Suprapubic skin (tissue), 4 donors: ENCODE results near the gene NHLH1.

ENCODE experiments used
- EP300 ChIP-seq: sonication (generic); formaldehyde crosslinking; IDR thresholded peaks from one replicate; pipeline ENCODE4 v1.6.1; 2017; ENCODE audit warnings: antibody characterized with exemption
- POLR2A ChIP-seq, 2 donors: fragments of 450-650 bp; IDR thresholded peaks; one replicate each; pipeline ENCODE4 v1.6.1; 2017; ENCODE audit warnings: antibody characterized with exemption in 2 of 2, mild to moderate bottlenecking in 2 of 2, moderate library complexity in 2 of 2
- POLR2AphosphoS5 ChIP-seq, 3 donors: sonication (generic); formaldehyde crosslinking; IDR thresholded peaks; one replicate each; pipeline ENCODE4 v1.6.1; 2017; ENCODE audit warnings: antibody characterized with exemption in 3 of 3
- TF ChIP-seq, protein P1 (sequence below), 2 donors: fragments of 200-600 bp in 1 of 2; fragments of 450-650 bp in 1 of 2; sonication (generic) in 1 of 2; IDR thresholded peaks; one replicate each; pipeline ENCODE4 v1.5.1; 2016 to 2019; ENCODE audit warnings: antibody characterized with exemption in 2 of 2, mild to moderate bottlenecking in 1 of 2, moderate library complexity in 1 of 2

DNA sequence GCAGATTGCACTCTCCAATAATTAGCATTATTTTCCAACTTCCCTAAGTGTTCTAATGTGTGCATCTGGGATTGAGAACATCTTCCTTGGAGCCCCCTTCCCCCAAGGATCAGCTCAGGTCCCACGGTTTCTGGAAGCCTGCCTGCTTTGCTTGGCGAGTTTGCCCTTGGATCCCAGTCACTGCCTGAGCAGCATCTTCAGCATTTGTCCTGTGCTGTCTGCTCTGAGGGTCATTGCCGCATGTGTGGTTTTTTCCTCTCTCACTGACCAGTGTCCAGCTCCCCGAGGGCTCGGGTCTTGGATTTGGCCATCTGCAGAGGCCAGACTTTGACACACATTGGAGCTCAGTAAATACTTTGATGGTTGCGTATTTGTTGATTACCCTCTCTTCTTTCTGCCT, 51.6 kb downstream of the NHLH1 start:
- TF ChIP-seq, protein P1, sequence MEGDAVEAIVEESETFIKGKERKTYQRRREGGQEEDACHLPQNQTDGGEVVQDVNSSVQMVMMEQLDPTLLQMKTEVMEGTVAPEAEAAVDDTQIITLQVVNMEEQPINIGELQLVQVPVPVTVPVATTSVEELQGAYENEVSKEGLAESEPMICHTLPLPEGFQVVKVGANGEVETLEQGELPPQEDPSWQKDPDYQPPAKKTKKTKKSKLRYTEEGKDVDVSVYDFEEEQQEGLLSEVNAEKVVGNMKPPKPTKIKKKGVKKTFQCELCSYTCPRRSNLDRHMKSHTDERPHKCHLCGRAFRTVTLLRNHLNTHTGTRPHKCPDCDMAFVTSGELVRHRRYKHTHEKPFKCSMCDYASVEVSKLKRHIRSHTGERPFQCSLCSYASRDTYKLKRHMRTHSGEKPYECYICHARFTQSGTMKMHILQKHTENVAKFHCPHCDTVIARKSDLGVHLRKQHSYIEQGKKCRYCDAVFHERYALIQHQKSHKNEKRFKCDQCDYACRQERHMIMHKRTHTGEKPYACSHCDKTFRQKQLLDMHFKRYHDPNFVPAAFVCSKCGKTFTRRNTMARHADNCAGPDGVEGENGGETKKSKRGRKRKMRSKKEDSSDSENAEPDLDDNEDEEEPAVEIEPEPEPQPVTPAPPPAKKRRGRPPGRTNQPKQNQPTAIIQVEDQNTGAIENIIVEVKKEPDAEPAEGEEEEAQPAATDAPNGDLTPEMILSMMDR (IDR thresholded peaks at IDR 0.05), result no peak
- TF ChIP-seq POLR2A (IDR thresholded peaks at IDR 0.05) (no peak), POLR2AphosphoS5 (IDR thresholded peaks at IDR 0.05) (no peak), EP300 (no peak)
